Measurements from ENCODE around the gene ADAMTSL3. TPM values are rescaled to one million over a fixed set of nuclear protein-coding genes. Genes with fewer than 3 reads are reported as not detected.
"Not testable (repeated sequence)": the region's sequence is repeated elsewhere in the genome, so short reads cannot be mapped to it uniquely, and the experiment has no call there.

Gene ADAMTSL3
- total RNA-seq, 1 donor from 2014 or later, result 22.2 TPM

- no peak for DNase-seq (ENCODE audit: low read depth in 2 of 2)
Observed at GRCh38 chr15:84009616-84010015, 355.7 kb downstream of the ADAMTSL3 start.

DNA sequence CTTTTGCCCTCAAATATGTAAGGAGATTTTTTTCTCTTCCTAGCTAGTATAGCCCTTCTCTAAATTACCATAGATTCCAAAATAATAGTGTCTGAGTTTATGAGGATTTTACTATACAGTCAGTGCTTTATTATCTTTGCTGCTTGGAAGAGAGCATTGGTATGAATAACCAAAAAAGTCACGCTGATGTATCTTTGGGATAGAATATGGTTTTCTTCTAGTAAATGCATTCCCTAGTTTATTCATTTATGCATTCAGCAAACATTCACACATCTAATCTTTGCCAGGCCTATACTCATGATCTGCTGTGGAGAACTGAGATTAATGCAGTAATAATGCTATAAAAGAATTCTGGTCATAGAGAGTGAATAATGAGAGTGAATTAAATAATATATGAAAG lies 356.3 kb downstream of the ADAMTSL3 start:
- DNase-seq (ENCODE audit: low read depth in 2 of 2), result no peak

GRCh38 chr15:84016371-84016770 lies 362.4 kb downstream of the ADAMTSL3 start:
- no peak for DNase-seq (ENCODE audit: low read depth in 2 of 2)

DNA sequence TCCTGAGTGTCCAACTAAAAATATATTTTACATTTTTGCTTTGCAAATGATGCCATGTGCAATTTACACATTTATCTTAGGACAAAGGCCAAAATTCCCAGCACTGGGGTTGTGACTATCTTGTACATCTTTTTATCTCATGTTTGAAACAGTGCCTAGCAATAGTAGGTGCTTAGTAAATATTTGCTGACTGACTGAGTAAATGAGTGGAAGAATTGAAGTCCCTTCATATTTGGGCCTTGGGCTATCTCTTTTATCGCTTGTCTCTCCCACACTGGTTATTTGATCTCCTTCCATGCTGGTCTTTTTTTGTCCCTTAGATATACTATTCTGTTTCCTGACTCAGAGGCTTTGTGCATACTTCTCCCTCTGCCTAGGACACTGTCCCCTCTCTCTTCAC lies 368.6 kb downstream of the ADAMTSL3 start:
- DNase-seq (ENCODE audit: low read depth in 2 of 2), result no peak

GRCh38 chr15:84023636-84024035 lies 369.7 kb downstream of the ADAMTSL3 start:
- DNase-seq (ENCODE audit: low read depth in 2 of 2), result peak in 1 of 2 donors; percentile 18

DNA sequence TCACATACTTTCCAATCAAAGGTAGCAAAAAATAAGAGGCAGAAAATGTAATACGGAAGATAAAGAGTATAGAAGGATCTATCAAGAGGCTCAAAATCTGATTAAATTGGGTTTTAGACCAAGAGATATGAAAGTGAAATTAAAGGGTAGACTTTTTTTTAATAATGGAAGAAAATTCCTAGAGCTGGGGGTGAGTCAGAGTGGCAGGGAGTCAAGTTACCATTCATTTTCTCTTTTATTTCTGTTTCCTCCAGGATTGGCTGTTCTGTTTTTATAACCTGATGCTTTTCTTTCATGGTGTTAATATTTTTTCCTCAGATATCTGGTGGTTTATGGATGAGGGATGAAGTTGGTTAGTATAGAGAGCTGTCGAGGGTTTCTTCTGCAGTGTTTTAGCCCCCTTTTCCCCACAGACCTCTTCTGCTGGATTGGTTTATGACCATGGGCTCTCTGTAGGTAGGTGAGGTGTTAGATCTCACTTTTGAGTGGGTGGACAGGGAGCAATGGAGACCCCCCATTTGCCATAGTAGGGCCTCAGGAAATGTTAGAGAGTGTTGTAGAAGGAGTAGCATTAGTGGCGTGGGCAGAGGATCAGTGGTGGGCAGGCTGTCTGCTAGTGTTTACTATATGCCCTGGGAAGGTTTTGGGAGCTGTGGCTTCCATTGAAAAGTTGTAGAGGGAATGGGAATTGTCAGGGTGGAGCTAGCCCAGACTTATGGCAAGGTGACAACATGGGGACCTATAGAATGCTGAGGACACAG lies 380.1 kb downstream of the ADAMTSL3 start:
- peak in 1 of 2 donors; percentile 13 for DNase-seq (ENCODE audit: low read depth in 2 of 2)

- DNase-seq (ENCODE audit: low read depth in 2 of 2), result peak in 1 of 2 donors; percentile 11
Observed at GRCh38 chr15:84034578-84035398, 380.9 kb downstream of the ADAMTSL3 start.

DNA sequence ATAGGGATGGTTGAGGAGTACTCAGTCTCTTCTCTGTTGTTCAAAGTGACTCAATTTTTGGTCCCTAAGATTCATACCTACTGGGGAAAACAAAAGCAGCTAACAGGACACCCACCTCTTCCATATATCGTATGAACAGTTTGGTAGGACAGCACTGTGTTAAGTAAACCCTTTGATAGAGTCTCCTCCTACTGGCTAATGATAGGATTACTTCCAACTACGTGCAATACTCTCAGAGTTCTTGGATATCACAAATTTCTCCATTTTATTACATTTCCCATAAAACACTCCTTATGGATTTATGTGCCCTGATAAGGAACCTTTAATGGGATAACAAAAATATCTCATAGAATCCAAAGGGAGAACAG lies 381.5 kb downstream of the ADAMTSL3 start:
- peak; percentile 56 to 60 for DNase-seq (ENCODE audit: low read depth in 2 of 2)

DNA sequence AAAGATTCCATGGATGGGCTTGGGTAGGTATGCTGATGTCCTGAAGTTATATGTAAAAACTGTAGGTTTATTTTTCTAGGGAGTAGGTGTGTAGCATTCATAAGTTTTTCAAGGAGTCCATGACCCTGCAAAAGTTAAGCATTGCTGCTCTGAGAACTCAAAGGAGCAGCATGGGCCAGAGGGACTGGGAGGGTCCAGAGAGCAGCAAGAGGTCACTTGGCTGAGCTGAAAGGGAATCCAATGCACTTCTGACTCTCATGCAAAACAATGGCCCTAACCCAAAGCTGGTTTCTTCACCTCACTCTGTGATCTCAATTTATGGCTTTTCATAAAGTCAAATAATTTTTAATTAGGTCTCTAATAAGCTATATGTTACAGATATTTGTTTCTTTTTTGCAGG lies 383.4 kb downstream of the ADAMTSL3 start:
- no peak for DNase-seq (ENCODE audit: low read depth in 2 of 2)

DNA sequence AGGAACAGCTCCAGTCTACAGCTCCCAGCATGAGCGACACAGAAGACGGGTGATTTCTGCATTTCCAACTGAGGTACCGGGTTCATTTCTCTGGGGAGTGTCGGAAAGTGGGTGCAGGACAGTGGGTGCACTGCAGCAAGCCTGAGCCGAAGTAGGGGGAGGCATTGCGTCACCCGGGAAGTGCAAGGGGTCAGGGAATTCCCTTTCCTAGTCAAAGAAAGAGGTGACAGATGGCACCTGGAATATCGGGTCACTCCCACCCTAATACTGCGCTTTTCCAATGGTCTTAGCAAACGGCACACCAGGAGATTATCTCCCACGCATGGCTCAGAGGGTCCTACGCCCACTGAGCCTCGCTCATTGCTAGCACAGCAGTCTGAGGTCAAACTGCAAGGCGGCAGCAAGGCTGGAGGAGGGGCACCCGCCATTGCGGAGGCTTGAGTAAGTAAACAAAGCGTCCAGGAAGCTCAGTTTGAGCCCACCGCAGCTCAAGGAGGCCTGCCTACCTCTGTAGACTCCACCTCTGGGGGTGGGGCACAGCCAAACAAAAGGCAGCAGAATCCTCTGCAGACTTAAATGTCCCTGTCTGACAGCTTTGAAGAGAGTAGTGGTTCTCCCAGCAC lies 388.6 kb downstream of the ADAMTSL3 start:
- not testable (repeated sequence) for DNase-seq (ENCODE audit: low read depth in 2 of 2)

DNA sequence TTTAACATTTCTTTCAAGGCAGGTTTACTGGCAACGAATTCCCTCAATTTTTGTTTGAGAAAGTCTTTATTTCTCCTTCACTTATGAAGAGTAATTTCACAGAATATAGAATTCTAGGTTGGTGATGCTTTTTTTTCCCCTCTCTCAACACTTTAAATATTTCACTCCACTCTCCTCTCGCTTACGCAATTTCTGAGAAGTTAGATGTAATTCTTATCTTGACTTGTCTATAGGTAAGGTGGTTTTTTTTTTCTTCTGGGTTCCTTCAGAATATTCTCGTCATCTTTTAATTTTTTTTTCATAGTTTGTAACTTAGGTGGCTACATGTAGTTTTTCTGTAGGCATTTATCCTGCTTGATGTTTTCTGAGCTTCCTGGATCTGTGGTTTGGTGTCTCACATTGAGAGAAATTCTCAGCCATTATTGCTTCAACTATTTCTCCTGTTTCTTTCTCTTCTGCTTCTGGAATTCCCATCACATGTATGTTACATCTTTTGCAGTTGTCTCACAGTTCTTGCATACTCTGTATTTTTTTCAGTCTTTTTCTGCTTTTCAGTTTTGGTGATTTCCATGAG lies 392.2 kb downstream of the ADAMTSL3 start:
- no peak for DNase-seq (ENCODE audit: low read depth in 2 of 2)

DNA sequence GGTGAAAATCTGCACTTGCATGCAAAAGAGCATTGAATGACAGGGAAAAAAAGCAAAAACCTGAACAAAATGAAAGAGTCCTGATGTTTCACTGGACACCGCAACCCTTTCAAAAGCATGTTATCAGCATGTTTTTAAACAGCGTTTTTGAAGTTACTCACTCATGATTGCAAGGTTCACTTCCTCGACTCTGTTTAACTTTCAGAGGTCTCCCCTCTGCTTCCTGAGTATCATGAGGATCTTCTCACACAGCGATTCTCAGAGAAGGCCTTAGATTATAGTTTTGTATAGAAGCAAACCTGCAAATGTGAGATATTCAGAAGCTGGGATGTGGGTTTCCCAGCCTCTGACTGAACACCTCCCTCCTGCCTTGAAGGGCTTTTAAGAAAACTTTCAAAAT lies 395.6 kb downstream of the ADAMTSL3 start:
- not testable (repeated sequence) for DNase-seq (ENCODE audit: low read depth in 2 of 2)

DNA sequence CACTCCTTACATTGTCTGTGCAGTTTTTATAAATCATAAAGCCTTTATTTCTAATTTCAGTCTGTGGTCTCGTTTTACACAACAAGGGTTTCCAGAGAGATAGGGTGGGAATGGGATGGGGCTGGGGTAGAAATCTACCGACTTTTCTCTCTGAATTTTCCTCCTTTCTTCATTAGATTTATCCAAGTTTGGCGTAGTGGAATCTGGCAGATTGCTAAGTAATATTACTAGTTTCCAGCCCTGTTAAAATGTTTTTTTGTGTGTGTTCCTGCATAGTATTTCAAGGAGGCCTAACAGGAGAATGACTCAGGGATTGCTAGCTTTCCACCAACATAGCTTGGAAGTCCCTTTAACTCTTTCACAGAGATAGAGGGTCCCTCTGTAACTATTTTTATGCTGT lies 396.2 kb downstream of the ADAMTSL3 start:
- no peak for DNase-seq (ENCODE audit: low read depth in 2 of 2)

DNA sequence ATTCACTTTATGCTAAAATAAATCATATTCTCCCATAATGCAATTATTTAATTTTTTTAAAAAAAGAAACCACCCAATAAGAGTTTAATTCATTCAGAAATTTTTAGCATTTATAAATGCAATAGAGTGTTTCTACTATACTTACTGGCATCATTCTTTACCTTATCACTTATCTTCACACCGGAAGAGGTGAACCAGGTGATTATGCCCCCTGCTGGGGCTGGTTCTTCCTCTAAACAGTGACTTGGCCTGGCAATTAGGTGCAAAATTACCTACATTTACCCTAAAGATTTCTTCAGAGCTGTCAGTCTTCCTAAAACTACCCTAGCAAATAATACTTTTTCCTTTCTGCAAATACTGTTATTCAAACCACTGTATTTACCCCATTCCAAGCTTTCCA lies 397.2 kb downstream of the ADAMTSL3 start:
- DNase-seq (ENCODE audit: low read depth in 2 of 2), result not testable (repeated sequence)

DNA sequence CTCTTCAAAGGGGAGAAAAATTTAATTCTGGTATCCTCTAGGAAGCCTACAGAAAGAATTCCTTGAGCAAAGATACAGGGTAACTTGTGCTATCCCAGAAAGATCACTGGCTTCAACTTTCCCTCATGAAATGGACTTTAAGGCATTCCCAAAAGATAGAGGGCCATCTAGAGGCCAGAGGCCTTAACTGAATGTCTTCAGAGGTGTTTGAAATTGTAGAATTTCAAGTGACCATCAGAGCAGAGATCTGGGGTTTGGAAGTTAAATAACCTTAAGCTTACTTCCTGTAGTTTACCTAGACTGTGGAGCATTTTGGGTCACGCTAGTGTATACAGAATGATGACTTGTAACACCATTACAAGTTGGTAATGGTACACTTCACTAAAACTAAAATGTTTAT lies 400.6 kb downstream of the ADAMTSL3 start:
- DNase-seq (ENCODE audit: low read depth in 2 of 2), result not testable (repeated sequence)

DNA sequence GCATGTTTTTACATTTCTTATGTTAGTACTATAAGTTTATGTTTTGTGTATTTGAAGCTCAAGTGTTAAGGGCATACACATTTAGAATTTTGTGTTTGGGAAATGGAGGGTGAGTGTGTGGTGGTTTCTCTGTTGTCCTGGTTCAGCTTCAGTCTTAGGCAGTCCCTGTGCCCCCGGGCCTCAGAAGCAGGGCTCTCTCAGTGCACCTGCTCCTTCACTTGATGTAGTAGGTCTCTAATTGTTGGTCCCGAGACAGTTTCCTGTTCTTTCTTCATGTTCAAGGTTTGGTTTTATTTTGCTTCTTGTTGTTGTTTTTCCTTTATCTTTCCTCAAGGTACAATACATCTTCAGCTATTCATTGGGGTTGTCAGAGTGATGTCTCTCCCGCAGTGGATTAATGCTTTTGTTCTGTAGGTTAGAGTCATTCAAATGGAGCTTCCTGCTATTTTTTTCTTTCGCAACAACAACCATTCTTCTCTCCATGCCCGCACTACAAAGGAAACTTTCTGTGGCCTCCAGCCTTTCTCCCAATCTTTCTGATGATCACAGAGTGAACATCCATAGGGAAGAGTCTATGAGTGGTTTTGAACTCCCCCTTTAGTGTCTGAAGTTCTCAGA lies 403.9 kb downstream of the ADAMTSL3 start:
- DNase-seq (ENCODE audit: low read depth in 2 of 2), result no peak

GRCh38 chr15:84063674-84064073 lies 409.8 kb downstream of the ADAMTSL3 start:
- DNase-seq (ENCODE audit: low read depth in 2 of 2), result not testable (repeated sequence)

DNA sequence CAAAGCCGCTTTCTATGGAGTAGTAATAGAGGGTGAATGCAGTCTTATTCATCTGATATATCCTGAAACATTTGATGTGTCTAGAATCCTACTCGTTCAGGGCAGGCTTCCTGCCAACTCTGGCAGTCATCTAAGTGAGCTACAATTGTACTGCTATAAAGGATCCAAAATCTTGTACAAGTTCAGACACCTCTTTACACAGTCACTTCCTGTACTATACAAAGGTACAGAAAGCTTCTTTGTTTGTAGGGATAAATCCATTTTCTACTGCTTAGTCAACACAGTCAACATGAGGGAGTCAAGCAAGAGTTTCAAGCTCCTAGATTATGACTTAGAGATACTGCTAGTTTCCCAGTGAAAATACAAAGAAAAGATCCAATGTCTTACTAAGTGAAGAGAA lies 414.8 kb downstream of the ADAMTSL3 start:
- peak in 1 of 2 donors; percentile 12 for DNase-seq (ENCODE audit: low read depth in 2 of 2)

DNA sequence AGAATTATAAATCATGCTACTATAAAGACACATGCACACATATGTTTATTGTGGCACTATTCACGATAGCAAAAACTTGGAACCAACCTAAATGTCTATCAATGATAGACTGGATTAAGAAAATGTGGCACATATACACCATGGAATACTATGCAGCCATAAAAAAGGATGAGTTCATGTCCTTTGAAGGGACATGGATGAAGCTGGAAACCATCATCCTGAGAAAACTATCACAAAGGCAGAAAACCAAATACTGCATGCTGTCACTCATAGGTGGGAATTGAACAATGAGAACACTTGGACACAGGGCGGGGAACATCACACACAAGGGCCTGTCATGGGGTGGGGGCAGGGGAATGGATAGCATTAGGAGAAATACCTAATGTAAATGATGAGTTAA lies 424.1 kb downstream of the ADAMTSL3 start:
- DNase-seq (ENCODE audit: low read depth in 2 of 2), result not testable (repeated sequence)

DNA sequence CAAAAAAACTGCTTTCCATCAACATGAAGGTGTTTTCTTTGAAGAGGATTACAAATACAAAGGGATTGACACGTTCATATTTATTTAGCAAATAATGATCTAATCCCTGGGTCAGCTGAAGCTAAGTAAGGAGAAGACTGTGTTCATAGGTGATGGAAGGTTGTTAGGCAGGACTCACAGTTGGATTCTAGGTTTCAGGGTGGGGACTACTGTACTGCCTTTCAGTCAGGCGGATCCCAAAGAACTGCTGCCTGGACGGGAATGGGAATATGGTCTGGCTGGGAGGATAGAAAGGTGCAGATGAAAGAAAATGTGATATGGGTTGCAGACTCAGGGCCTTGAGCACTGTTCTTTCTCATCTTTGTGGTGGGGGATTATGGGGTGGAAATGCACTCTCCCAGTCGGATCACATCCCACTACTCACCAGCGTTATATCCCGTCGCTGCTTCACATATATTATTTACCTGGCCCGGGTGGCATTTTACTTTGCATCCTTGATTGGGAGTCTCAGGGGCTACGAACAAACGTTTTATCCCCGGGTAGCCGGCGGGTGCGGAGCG lies 425.5 kb downstream of the ADAMTSL3 start:
- not testable (repeated sequence) for DNase-seq (ENCODE audit: low read depth in 2 of 2)

Data from dermis microvascular lymphatic vessel endothelial cell (primary cell).